ENCODE data around the gene RITA1.

RITA1 gene

DNA sequence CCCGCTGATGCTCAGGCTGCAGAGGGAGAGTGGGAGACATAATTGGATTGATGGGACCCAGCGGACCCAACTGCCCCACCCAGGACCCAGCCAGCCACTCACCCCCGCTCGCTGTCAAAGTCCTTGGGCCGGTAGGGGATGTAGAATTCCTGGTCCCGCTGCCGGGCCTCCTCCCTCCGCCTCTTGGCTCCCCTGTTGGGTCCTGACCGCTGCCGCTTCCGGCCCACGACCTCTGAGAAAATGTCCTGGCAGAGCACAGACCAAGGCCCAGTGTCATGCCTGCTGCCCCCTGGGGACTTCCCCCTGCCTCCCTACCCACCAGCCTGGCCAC is 22.5 kb upstream of the RITA1 start:
- Histone ChIP-seq H3K9me3 (no peaks in the 10 kb centered on the region), H3K4me3 (ENCODE audit: low read depth in 1 of 2, low read length in 1 of 2) (no peak overlapping the region), H3K4me1 (ENCODE audit: control insufficient read depth in 1 of 2, insufficient read depth in 1 of 2, low read depth in 1 of 2, low read length in 1 of 2) (no peaks in the 10 kb centered on the region), H3K27ac (no peak overlapping the region), H3K36me3 (peaks cover 96% of the 10 kb centered on the region), H3K27me3 (no peaks in the 10 kb centered on the region)
- TF ChIP-seq, protein P1, sequence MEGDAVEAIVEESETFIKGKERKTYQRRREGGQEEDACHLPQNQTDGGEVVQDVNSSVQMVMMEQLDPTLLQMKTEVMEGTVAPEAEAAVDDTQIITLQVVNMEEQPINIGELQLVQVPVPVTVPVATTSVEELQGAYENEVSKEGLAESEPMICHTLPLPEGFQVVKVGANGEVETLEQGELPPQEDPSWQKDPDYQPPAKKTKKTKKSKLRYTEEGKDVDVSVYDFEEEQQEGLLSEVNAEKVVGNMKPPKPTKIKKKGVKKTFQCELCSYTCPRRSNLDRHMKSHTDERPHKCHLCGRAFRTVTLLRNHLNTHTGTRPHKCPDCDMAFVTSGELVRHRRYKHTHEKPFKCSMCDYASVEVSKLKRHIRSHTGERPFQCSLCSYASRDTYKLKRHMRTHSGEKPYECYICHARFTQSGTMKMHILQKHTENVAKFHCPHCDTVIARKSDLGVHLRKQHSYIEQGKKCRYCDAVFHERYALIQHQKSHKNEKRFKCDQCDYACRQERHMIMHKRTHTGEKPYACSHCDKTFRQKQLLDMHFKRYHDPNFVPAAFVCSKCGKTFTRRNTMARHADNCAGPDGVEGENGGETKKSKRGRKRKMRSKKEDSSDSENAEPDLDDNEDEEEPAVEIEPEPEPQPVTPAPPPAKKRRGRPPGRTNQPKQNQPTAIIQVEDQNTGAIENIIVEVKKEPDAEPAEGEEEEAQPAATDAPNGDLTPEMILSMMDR (IDR thresholded peaks at IDR 0.05), result no peak

DNA sequence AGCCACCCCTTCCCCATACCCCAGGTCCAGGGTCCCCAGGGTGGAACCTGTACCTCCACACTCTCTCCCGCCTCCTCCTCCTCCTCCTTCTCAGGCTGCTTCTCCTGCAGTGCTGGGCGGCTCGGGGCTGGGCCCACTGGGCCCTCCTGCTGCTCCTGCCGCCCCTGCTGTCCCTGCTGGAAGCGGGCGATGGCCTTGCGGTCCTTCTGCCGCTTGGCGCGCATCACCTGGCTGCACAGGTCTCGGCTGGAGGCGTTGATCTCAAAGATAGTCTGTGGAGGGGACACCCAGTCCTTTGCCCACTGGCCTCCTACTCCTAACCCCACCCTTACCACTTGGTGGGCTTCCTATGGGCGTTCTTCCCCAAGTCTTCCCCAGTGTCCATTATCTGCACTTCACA is 21.5 kb upstream of the RITA1 start:
- Histone ChIP-seq H3K27me3 (no peaks in the 10 kb centered on the region), H3K36me3 (peaks cover 96% of the 10 kb centered on the region), H3K4me3 (ENCODE audit: low read depth in 1 of 2, low read length in 1 of 2) (no peak overlapping the region), H3K27ac (no peak overlapping the region), H3K9me3 (no peaks in the 10 kb centered on the region), H3K4me1 (ENCODE audit: control insufficient read depth in 1 of 2, insufficient read depth in 1 of 2, low read depth in 1 of 2, low read length in 1 of 2) (no peaks in the 10 kb centered on the region)
- TF ChIP-seq, protein P1 (IDR thresholded peaks at IDR 0.05), result no peak

DNA sequence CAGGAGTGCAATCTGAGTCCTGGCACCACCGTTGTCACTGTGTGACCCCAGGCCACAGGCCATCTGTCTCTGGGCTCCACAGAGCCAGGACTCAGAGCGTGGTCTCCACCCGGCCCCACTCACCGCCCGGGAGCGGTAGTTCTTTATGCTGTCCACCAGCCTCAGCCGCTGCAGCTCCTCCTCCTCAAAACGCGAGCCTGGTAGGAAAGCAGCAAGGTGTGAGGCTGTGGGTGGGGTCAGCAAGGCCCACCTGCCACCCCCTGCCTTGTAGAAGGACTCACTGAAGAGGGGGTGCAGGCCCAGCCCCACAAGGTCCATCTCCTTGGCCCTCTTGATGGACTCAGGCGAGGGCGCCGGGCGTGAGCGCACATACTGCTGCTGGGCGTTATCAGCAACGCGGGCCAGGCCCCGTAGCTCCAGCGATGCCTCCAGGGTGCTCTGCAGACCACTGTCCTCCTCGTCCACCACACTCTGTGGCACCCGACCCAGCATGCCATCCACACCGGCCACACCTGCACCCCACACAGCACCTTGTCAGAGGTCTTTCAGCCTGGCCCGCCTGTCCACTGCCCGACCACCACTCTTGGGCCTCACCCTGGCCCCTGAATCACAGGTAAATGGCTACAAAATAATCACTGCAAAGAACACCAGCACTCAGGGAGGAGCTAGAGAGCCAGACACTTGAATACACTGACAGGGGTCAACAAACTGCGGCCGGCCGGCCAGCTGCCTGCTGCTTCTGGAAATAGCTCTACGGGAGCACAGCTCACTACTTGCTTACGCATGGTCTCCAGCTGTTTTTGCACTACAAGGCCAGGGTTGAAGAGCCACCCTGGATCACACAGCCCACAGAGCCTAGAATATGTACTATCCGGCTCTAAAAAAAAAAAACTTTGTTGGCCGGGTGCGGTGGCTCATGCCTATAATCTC is 19.7 kb upstream of the RITA1 start:
- H3K4me1 ChIP-seq (ENCODE audit: control insufficient read depth in 1 of 2, insufficient read depth in 1 of 2, low read depth in 1 of 2, low read length in 1 of 2), result no peaks in the 10 kb centered on the region
- H3K27me3 ChIP-seq, result no peaks in the 10 kb centered on the region
- TF ChIP-seq, protein P1 (IDR thresholded peaks at IDR 0.05), result no peak
- H3K4me3 ChIP-seq (ENCODE audit: low read depth in 1 of 2, low read length in 1 of 2), result no peak overlapping the region
- H3K27ac ChIP-seq, result no peak overlapping the region
- peaks cover 96% of the 10 kb centered on the region for H3K36me3 ChIP-seq
- H3K9me3 ChIP-seq, result no peaks in the 10 kb centered on the region

DNA sequence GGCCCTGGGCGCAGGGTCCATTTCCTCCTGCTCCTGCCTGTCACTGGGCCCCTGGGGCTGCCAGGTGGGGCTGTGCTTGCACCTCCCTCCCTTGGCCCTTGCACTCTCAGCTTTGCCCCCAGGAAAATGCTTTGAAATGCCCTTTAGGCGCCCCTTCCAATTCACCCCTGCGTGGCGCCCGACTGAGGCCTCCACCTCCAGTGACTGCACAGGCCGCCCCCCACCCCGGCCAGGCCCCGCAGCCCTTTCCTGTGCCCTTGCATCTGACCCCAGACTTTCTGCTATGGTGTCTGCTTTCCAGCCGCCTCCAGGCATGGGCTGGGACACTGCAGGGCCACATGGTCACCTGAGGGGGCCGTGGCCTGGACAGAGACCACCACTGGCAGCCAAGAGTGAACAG is 17.7 kb upstream of the RITA1 start:
- TF ChIP-seq, protein P1 (IDR thresholded peaks at IDR 0.05), result no peak
- Histone ChIP-seq H3K27ac (no peak overlapping the region), H3K36me3 (peaks cover 95% of the 10 kb centered on the region), H3K27me3 (no peaks in the 10 kb centered on the region), H3K9me3 (no peaks in the 10 kb centered on the region), H3K4me3 (ENCODE audit: low read depth in 1 of 2, low read length in 1 of 2) (no peak overlapping the region), H3K4me1 (ENCODE audit: control insufficient read depth in 1 of 2, insufficient read depth in 1 of 2, low read depth in 1 of 2, low read length in 1 of 2) (no peaks in the 10 kb centered on the region)

DNA sequence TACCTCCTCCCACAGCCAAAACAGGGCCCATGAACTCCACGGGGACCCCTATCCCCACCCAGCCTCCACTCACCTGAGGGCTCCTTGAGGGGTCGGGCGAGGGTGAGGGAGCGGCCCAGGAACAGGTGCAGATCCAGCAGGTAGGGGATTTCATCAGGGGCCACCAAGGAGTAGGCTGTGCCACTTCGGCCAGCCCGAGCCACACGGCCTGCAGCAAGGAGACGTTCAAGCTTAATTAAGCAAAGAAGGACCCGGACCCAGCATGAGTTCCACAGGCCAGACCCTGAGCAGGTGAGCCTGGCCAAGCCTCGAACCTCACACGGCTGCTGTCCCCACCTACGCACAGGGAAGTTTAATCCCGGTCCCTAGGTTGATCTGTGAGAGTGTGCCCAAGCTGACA is 15.8 kb upstream of the RITA1 start:
- Histone ChIP-seq H3K4me1 (ENCODE audit: control insufficient read depth in 1 of 2, insufficient read depth in 1 of 2, low read depth in 1 of 2, low read length in 1 of 2) (no peaks in the 10 kb centered on the region), H3K36me3 (peaks cover 87% of the 10 kb centered on the region), H3K27me3 (no peaks in the 10 kb centered on the region), H3K4me3 (ENCODE audit: low read depth in 1 of 2, low read length in 1 of 2) (no peak overlapping the region), H3K9me3 (no peaks in the 10 kb centered on the region), H3K27ac (no peak overlapping the region)
- TF ChIP-seq, protein P1 (IDR thresholded peaks at IDR 0.05), result no peak

Data from neutrophil (primary cell).